SK-N-SH treated with all-trans-retinoic acid at 6 μM for 48 hours (cell line): ENCODE data around the gene SAMD8.
"Not testable (repeated sequence)": the region's sequence is repeated elsewhere in the genome, so short reads cannot be mapped to it uniquely, and the experiment has no call there.

ENCODE experiments used
- ATAC-seq: fragments of 200-7000 bp; cut with Tn5 transposase; 3 replicates; pipeline ENCODE4 v1.9.1; 2020; ENCODE audit warnings: mild to moderate bottlenecking, moderate library complexity
- ARNTL ChIP-seq: fragments of 450-650 bp; formaldehyde crosslinking; IDR thresholded peaks from 2 replicates; pipeline ENCODE4 v1.5.0; 2020; ENCODE audit warnings: low read depth, mild to moderate bottlenecking, moderate library complexity, borderline replicate concordance
- BACH2 ChIP-seq: fragments of 250-450 bp; sonication (Bioruptor Pico); IDR thresholded peaks from 2 replicates; pipeline ENCODE4 v1.9.0; 2021; ENCODE audit warnings: mild to moderate bottlenecking, borderline replicate concordance
- CSDC2 ChIP-seq: fragments of 250-450 bp; sonication (Bioruptor Pico); IDR thresholded peaks from 2 replicates; pipeline ENCODE4 v1.5.0; 2020; ENCODE audit warnings: mild to moderate bottlenecking, moderate library complexity
- ESRRG ChIP-seq: fragments of 250-450 bp; sonication (Bioruptor Pico); IDR thresholded peaks from 2 replicates; pipeline ENCODE4 v1.6.1; 2021; ENCODE audit warnings: mild to moderate bottlenecking
- ISL1 ChIP-seq: fragments of 250-450 bp; sonication (Bioruptor Pico); IDR thresholded peaks from 2 replicates; pipeline ENCODE4 v2.1.2; 2022; ENCODE audit warnings: mild to moderate bottlenecking, moderate library complexity
- OSR1 ChIP-seq: fragments of 250-450 bp; sonication (Bioruptor Pico); IDR thresholded peaks from 2 replicates; pipeline ENCODE4 v1.8.0; 2022; ENCODE audit warnings: moderate library complexity, mild to moderate bottlenecking, inconsistent platforms
- TCF4 ChIP-seq: fragments of 250-450 bp; sonication (Bioruptor Pico); IDR thresholded peaks from 2 replicates; pipeline ENCODE4 v1.8.0; 2021; ENCODE audit warnings: mild to moderate bottlenecking, moderate library complexity, borderline replicate concordance
- ZFP30 ChIP-seq: fragments of 450-650 bp; formaldehyde crosslinking; IDR thresholded peaks from 2 replicates; pipeline ENCODE4 v1.5.0; 2022; ENCODE audit warnings: mild to moderate bottlenecking, moderate library complexity
- ZNF565 ChIP-seq: fragments of 450-650 bp; formaldehyde crosslinking; conservative IDR thresholded peaks from 2 replicates; pipeline ENCODE4 v1.5.0; 2020; ENCODE audit warnings: low read depth, mild to moderate bottlenecking, moderate library complexity
- ZNF70 ChIP-seq: fragments of 450-650 bp; formaldehyde crosslinking; IDR thresholded peaks from 2 replicates; pipeline ENCODE4 v1.5.0; 2020; ENCODE audit warnings: mild to moderate bottlenecking, moderate library complexity
- ZNF8 ChIP-seq: fragments of 450-650 bp; formaldehyde crosslinking; IDR thresholded peaks from 2 replicates; pipeline ENCODE4 v1.5.0; 2020; ENCODE audit warnings: mild to moderate bottlenecking, moderate library complexity
- TF ChIP-seq, protein P1 (sequence below): fragments of 250-450 bp; sonication (Bioruptor Pico); IDR thresholded peaks from 2 replicates; pipeline ENCODE4 v1.5.1; 2021; ENCODE audit warnings: mild to moderate bottlenecking, moderate library complexity
- TF ChIP-seq, protein P2 (sequence below): fragments of 250-450 bp; sonication (Bioruptor Pico); IDR thresholded peaks from 2 replicates; pipeline ENCODE4 v1.8.0; 2021; ENCODE audit warnings: low read depth, mild to moderate bottlenecking, moderate library complexity, borderline replicate concordance
- TF ChIP-seq, protein P3 (sequence below): fragments of 250-450 bp; sonication (Bioruptor Pico); IDR thresholded peaks from 2 replicates; pipeline ENCODE4 v1.5.0; 2020; ENCODE audit warnings: mild to moderate bottlenecking, moderate library complexity
- TF ChIP-seq, protein P4 (sequence below): fragments of 250-450 bp; sonication (Bioruptor Pico); IDR thresholded peaks from 2 replicates; pipeline ENCODE4 v1.5.1; 2020; ENCODE audit warnings: low read depth, mild to moderate bottlenecking, moderate library complexity

The SAMD8 gene

DNA sequence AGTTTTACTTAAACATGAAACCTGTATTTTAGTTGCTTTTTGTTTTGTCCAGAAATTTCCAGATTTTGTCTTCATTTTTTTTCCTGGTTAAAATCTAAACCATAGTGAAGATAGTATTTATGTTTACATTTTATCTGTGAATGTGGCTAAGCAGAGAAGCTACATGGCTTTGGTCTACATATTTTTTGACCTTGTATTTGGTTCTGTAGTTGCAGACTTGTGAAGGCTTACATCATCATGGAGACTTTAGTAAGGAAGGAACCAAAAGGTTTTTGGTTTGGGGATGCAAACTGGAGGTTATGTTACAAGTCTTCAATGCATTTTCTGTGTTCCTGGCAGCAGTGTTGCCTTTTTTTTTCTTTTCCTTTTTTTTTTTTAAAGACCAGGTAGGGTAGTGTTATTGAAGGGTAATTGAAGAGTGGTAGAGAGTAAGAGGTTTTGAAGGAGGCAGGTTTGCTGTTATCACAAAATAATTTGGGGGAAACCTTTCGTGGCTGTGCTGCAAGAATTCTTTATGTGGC is 68.3 kb downstream of the SAMD8 start:
- ATAC-seq = no peak
- TF ChIP-seq ESRRG (CRISPR knock-in tag) (no peak), BACH2 (CRISPR knock-in tag) (no peak), CSDC2 (CRISPR knock-in tag) (no peak), OSR1 (CRISPR knock-in tag) (no peak)
- TF ChIP-seq, protein P1, sequence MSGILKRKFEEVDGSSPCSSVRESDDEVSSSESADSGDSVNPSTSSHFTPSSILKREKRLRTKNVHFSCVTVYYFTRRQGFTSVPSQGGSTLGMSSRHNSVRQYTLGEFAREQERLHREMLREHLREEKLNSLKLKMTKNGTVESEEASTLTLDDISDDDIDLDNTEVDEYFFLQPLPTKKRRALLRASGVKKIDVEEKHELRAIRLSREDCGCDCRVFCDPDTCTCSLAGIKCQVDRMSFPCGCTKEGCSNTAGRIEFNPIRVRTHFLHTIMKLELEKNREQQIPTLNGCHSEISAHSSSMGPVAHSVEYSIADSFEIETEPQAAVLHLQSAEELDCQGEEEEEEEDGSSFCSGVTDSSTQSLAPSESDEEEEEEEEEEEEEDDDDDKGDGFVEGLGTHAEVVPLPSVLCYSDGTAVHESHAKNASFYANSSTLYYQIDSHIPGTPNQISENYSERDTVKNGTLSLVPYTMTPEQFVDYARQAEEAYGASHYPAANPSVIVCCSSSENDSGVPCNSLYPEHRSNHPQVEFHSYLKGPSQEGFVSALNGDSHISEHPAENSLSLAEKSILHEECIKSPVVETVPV (CRISPR knock-in tag) = no peak
- TF ChIP-seq, protein P2, sequence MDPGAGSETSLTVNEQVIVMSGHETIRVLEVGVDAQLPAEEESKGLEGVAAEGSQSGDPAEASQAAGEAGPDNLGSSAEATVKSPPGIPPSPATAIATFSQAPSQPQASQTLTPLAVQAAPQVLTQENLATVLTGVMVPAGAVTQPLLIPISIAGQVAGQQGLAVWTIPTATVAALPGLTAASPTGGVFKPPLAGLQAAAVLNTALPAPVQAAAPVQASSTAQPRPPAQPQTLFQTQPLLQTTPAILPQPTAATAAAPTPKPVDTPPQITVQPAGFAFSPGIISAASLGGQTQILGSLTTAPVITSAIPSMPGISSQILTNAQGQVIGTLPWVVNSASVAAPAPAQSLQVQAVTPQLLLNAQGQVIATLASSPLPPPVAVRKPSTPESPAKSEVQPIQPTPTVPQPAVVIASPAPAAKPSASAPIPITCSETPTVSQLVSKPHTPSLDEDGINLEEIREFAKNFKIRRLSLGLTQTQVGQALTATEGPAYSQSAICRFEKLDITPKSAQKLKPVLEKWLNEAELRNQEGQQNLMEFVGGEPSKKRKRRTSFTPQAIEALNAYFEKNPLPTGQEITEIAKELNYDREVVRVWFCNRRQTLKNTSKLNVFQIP (CRISPR knock-in tag) = no peak
- TF ChIP-seq, protein P3, sequence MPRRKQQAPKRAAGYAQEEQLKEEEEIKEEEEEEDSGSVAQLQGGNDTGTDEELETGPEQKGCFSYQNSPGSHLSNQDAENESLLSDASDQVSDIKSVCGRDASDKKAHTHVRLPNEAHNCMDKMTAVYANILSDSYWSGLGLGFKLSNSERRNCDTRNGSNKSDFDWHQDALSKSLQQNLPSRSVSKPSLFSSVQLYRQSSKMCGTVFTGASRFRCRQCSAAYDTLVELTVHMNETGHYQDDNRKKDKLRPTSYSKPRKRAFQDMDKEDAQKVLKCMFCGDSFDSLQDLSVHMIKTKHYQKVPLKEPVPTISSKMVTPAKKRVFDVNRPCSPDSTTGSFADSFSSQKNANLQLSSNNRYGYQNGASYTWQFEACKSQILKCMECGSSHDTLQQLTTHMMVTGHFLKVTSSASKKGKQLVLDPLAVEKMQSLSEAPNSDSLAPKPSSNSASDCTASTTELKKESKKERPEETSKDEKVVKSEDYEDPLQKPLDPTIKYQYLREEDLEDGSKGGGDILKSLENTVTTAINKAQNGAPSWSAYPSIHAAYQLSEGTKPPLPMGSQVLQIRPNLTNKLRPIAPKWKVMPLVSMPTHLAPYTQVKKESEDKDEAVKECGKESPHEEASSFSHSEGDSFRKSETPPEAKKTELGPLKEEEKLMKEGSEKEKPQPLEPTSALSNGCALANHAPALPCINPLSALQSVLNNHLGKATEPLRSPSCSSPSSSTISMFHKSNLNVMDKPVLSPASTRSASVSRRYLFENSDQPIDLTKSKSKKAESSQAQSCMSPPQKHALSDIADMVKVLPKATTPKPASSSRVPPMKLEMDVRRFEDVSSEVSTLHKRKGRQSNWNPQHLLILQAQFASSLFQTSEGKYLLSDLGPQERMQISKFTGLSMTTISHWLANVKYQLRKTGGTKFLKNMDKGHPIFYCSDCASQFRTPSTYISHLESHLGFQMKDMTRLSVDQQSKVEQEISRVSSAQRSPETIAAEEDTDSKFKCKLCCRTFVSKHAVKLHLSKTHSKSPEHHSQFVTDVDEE (CRISPR knock-in tag) = no peak

DNA sequence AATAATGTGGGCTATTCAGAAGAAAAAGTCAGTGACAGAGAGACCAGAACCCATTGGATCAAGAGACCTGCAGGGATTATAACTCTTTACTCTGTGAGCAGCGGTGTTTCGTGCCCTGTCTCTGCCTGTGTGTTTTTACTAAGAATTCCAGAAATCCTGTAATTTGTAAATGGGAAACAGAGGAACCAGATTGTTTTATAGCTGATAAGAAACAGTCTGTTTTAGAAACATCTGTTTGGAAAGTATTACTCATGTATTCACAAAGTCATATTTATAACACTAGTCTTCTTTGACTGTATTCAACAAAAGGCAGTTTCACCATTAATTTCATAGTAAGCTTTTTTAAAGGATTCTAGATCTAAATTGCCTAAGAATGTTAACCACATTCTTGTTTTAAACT is 69.1 kb downstream of the SAMD8 start:
- peak; percentile 61 for ATAC-seq
- TF ChIP-seq, protein P4, sequence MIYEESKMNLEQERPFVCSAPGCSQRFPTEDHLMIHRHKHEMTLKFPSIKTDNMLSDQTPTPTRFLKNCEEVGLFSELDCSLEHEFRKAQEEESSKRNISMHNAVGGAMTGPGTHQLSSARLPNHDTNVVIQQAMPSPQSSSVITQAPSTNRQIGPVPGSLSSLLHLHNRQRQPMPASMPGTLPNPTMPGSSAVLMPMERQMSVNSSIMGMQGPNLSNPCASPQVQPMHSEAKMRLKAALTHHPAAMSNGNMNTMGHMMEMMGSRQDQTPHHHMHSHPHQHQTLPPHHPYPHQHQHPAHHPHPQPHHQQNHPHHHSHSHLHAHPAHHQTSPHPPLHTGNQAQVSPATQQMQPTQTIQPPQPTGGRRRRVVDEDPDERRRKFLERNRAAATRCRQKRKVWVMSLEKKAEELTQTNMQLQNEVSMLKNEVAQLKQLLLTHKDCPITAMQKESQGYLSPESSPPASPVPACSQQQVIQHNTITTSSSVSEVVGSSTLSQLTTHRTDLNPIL (CRISPR knock-in tag) = no peak
- TF ChIP-seq TCF4 (peak; percentile 79), ISL1 (CRISPR knock-in tag) (peak; percentile 60)

DNA sequence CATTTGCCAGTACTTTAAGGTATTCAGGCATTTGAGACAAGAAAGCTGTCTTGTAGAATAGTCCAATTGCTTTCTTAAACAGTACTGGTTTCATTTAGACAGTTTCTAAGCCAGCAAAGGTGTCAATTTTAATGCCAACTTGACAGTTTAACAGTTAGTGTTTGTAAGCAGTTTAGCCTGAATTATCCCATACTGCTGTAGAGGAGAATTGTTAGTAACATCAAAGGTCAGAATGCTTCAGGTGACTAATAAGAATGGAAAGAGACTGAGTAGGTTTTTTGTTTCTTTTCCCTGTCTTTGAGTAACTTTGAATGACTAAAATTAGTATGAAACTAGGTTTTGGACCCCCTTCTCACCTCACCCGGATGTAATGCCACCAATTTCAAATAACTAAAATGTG is 69.6 kb downstream of the SAMD8 start:
- no peak for TF ChIP-seq ZFP30 (CRISPR knock-in tag)
- no peak for TF ChIP-seq ZNF8 (CRISPR knock-in tag)
- no peak for TF ChIP-seq ZNF70 (CRISPR knock-in tag)
- peak; percentile 35; the same call in 1 of the 3 replicates for ATAC-seq

DNA sequence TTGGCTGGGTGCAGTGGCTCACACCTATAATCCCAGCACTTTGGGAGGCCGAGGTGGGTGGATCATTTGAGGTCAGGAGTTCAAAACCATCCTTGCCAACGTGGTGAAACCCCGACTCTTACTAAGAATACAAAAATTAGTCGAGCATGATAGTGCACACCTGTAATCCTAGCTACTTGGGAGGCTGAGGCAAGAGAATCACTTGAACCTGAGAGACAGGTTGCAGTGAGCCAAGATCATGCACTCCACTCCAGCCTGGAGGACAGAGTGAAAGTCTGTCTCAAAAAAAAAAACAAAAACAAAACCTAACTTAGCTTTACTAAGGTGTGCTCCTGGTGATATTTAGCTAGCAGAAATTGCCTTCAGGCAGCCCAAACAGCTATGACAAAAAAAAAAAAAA is 74.9 kb downstream of the SAMD8 start:
- TF ChIP-seq ESRRG (CRISPR knock-in tag) (no peak), ZNF565 (CRISPR knock-in tag) (no peak)
- TF ChIP-seq, protein P2 (CRISPR knock-in tag) = no peak
- ATAC-seq = no peak

DNA sequence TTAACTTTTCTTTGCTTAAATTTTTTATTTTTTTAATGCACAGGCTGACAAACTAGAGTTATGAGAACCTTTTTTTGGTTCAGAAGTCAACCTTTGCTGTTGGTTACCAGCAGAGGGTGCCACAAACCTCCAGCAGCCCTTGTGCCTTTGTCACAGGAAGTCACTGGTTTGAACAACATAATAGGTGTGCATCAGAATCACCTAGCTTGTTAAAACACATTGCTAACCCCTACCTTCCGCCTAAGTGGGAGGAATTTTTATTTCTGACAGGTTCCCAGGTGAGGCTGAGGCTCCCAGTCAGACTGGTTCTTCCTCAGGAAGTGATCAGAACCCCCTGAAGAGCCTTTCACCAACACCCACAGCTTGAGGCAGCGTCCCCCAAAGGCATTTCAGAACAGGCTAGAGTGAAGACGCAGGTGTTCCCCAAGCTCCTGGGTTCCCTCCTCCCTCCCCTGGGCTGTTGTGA is 76.5 kb downstream of the SAMD8 start:
- ATAC-seq = peak; percentile 67
- no peak for TF ChIP-seq ZFP30 (CRISPR knock-in tag)
- TF ChIP-seq, protein P1 (CRISPR knock-in tag) = no peak
- TF ChIP-seq ISL1 (CRISPR knock-in tag) = no peak
- TF ChIP-seq BACH2 (CRISPR knock-in tag) = no peak
- no peak for TF ChIP-seq ZNF8 (CRISPR knock-in tag)
- no peak for TF ChIP-seq TCF4
- TF ChIP-seq OSR1 (CRISPR knock-in tag) = no peak
- no peak for TF ChIP-seq ARNTL (CRISPR knock-in tag)

DNA sequence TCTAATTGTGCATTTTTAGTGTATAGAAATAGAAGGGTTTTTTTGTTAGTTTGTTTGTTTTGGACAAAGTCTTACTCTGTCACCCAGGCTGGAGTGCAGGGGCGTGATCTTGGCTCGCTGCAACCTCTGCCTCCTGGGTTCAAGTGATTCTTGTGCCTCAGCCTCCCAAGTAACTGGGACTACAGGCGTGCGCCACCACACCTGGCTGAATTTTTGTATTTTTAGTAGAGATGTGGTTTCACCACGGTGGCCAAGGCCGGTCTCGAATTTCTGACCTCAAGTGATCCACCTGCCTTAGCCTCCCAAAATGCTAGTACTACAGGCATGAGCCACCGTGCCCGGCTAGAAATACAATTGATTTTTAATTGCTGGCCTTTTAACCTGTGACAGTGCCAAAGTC is 77.1 kb downstream of the SAMD8 start:
- not testable (repeated sequence) for ATAC-seq
